Measurements from ENCODE around the gene MAD1L1. TPM values are rescaled to one million over a fixed set of nuclear protein-coding genes. Genes with fewer than 3 reads are reported as not detected.

The MAD1L1 gene
- total RNA-seq, 1 donor from 2014 or later = 32.3 TPM

GRCh38 chr7:2069472-2069860 is 163.3 kb downstream of the MAD1L1 start:
- H3K4me3 ChIP-seq (ENCODE audit: insufficient read depth, low read depth, low read length) = no peak overlapping the region
- peaks cover 22% of the 10 kb centered on the region for H4K20me1 ChIP-seq (ENCODE audit: insufficient read depth, low read length)
- no peaks in the 10 kb centered on the region for H3K79me2 ChIP-seq (ENCODE audit: insufficient read depth, low read length)
- no peak overlapping the region for H3K27ac ChIP-seq (ENCODE audit: low read depth, low read length)
- Mint-ChIP-seq H3K4me1 (ENCODE audit: low read depth, unreplicated experiment) (no peaks in the 10 kb centered on the region), H3K27ac (ENCODE audit: unreplicated experiment) (no peak overlapping the region), H3K27me3 (ENCODE audit: low read depth, unreplicated experiment) (no peaks in the 10 kb centered on the region), H3K36me3 (ENCODE audit: low read depth, unreplicated experiment) (peaks cover 11% of the 10 kb centered on the region), H3K9me3 (ENCODE audit: unreplicated experiment) (no peaks in the 10 kb centered on the region), H3K4me3 (ENCODE audit: unreplicated experiment) (no peak overlapping the region)
- no peak overlapping the region for H2AFZ ChIP-seq (ENCODE audit: low read depth, low read length)
- no peaks in the 10 kb centered on the region for H3K9me3 ChIP-seq (ENCODE audit: insufficient read depth, low read depth, low read length)
- H3K27me3 ChIP-seq (ENCODE audit: insufficient read depth, low read length) = no peaks in the 10 kb centered on the region
- DNase-seq (ENCODE audit: low read depth) (peak; percentile 16), FAIRE-seq (no peak)
- peak overlapping the region; percentile 50 for H3K9ac ChIP-seq (ENCODE audit: low read length)
- no peaks in the 10 kb centered on the region for H3K36me3 ChIP-seq (ENCODE audit: insufficient read depth, low read length)
- peaks cover 11% of the 10 kb centered on the region for H3K4me1 ChIP-seq (ENCODE audit: insufficient read depth, low read length)
- peak overlapping the region; percentile 58 for H3K4me2 ChIP-seq (ENCODE audit: low read length)
- no peak for TF ChIP-seq EZH2 (IDR thresholded peaks at IDR 0.05; ENCODE audit: insufficient read depth, low read length)
- TF ChIP-seq CTCF (IDR thresholded peaks at IDR 0.05; ENCODE audit: insufficient read depth, low read depth, low read length) = no peak

- no peaks in the 10 kb centered on the region for H3K36me3 ChIP-seq (ENCODE audit: insufficient read depth, low read length)
- Mint-ChIP-seq H3K27ac (ENCODE audit: unreplicated experiment) (no peak overlapping the region), H3K27me3 (ENCODE audit: low read depth, unreplicated experiment) (no peaks in the 10 kb centered on the region), H3K36me3 (ENCODE audit: low read depth, unreplicated experiment) (peaks cover 14% of the 10 kb centered on the region), H3K4me3 (ENCODE audit: unreplicated experiment) (no peak overlapping the region), H3K4me1 (ENCODE audit: low read depth, unreplicated experiment) (no peaks in the 10 kb centered on the region), H3K9me3 (ENCODE audit: unreplicated experiment) (no peaks in the 10 kb centered on the region)
- no peaks in the 10 kb centered on the region for H3K27me3 ChIP-seq (ENCODE audit: insufficient read depth, low read length)
- DNase-seq (ENCODE audit: low read depth) (no peak), FAIRE-seq (no peak)
- no peaks in the 10 kb centered on the region for H3K79me2 ChIP-seq (ENCODE audit: insufficient read depth, low read length)
- H3K4me1 ChIP-seq (ENCODE audit: insufficient read depth, low read length) = peaks cover 11% of the 10 kb centered on the region
- H3K9me3 ChIP-seq (ENCODE audit: insufficient read depth, low read depth, low read length) = no peaks in the 10 kb centered on the region
- H3K27ac ChIP-seq (ENCODE audit: low read depth, low read length) = no peak overlapping the region
- H2AFZ ChIP-seq (ENCODE audit: low read depth, low read length) = no peak overlapping the region
- H4K20me1 ChIP-seq (ENCODE audit: insufficient read depth, low read length) = peaks cover 25% of the 10 kb centered on the region
- H3K4me2 ChIP-seq (ENCODE audit: low read length) = peak overlapping the region; percentile 58
- TF ChIP-seq EZH2 (IDR thresholded peaks at IDR 0.05; ENCODE audit: insufficient read depth, low read length) (no peak), CTCF (IDR thresholded peaks at IDR 0.05; ENCODE audit: insufficient read depth, low read depth, low read length) (no peak)
- H3K4me3 ChIP-seq (ENCODE audit: insufficient read depth, low read depth, low read length) = no peak overlapping the region
- H3K9ac ChIP-seq (ENCODE audit: low read length) = peak overlapping the region; percentile 50
Observed at GRCh38 chr7:2068693-2069471, 163.9 kb downstream of the MAD1L1 start.
